GM23338 (cell line): ENCODE results near the gene QSOX1. TPM values are rescaled to one million over a fixed set of nuclear protein-coding genes. Genes with fewer than 3 reads are reported as not detected.

ENCODE experiments used
- ATAC-seq: fragments of 200-7000 bp; cut with Tn5 transposase; 3 replicates; pipeline ENCODE4 v1.9.1; 2020
- DNase-seq: peaks from one replicate; pipeline ENCODE4 v3.0.0-alpha.2; 2015; ENCODE audit warnings: low spot score
- H2AFZ ChIP-seq: fragments of 200-600 bp; sonication (generic); 2 replicates; pipeline ENCODE4 v1.8.0; 2016; ENCODE audit warnings: antibody characterized with exemption, mild to moderate bottlenecking, moderate library complexity
- H3F3A ChIP-seq: fragments of 200-600 bp; sonication (generic); replicated peaks from 2 replicates; pipeline ENCODE4 v1.8.0; 2017; ENCODE audit warnings: antibody characterized with exemption, mixed run types, low read depth
- H3K27ac ChIP-seq: fragments of 200-600 bp; sonication (generic); 2 replicates; pipeline ENCODE4 v1.6.1; 2016; ENCODE audit warnings: low read depth
- H3K27me3 ChIP-seq: fragments of 200-600 bp; sonication (generic); 2 replicates; pipeline ENCODE4 v1.8.0; 2016; ENCODE audit warnings: mild to moderate bottlenecking, mixed run types, moderate library complexity; ENCODE audit not compliant: insufficient read depth
- H3K36me3 ChIP-seq: fragments of 200-600 bp; sonication (generic); 2 replicates; pipeline ENCODE4 v1.8.0; 2016; ENCODE audit warnings: mild to moderate bottlenecking; ENCODE audit not compliant: insufficient read depth
- H3K4me1 ChIP-seq: fragments of 200-600 bp; sonication (generic); 2 replicates; pipeline ENCODE4 v1.8.0; 2016; ENCODE audit warnings: mild to moderate bottlenecking, moderate library complexity; ENCODE audit not compliant: insufficient read depth
- H3K4me2 ChIP-seq: fragments of 200-600 bp; sonication (generic); 2 replicates; pipeline ENCODE4 v1.7.1; 2017; ENCODE audit warnings: mixed run types
- H3K4me3 ChIP-seq: fragments of 200-600 bp; sonication (generic); 2 replicates; pipeline ENCODE4 v1.6.1; 2016; ENCODE audit warnings: mixed run types
- H3K79me2 ChIP-seq: fragments of 200-600 bp; sonication (generic); replicated peaks from 2 replicates; pipeline ENCODE4 v1.8.0; 2017; ENCODE audit warnings: mild to moderate bottlenecking; ENCODE audit not compliant: insufficient read depth
- H3K9me2 ChIP-seq: fragments of 200-600 bp; sonication (generic); 2 replicates; pipeline ENCODE4 v1.8.0; 2017; ENCODE audit not compliant: insufficient read depth
- H4K20me1 ChIP-seq: fragments of 200-600 bp; sonication (generic); replicated peaks from 2 replicates; pipeline ENCODE4 v1.8.0; 2017; ENCODE audit warnings: mild to moderate bottlenecking; ENCODE audit not compliant: insufficient read depth
- H3K27ac Mint-ChIP-seq: 2 replicates; pipeline ENCODE4 v1.8.0; 2020; ENCODE audit warnings: inconsistent platforms, mild to moderate bottlenecking, moderate library complexity, mixed read lengths
- H3K27me3 Mint-ChIP-seq: 3 replicates; pipeline ENCODE4 v1.8.0; 2022; ENCODE audit warnings: low read depth, mild to moderate bottlenecking, moderate library complexity, mixed read lengths, inconsistent platforms; ENCODE audit not compliant: insufficient read depth, poor library complexity
- H3K36me3 Mint-ChIP-seq: 3 replicates; pipeline ENCODE4 v1.8.0; 2021; ENCODE audit warnings: low read depth, mild to moderate bottlenecking, inconsistent platforms, moderate library complexity, mixed read lengths
- H3K4me1 Mint-ChIP-seq: 3 replicates; pipeline ENCODE4 v1.8.0; 2020; ENCODE audit warnings: mild to moderate bottlenecking, inconsistent platforms, mixed read lengths
- H3K4me3 Mint-ChIP-seq: 3 replicates; pipeline ENCODE4 v1.8.0; 2021; ENCODE audit warnings: moderate library complexity, mild to moderate bottlenecking, inconsistent platforms, mixed read lengths
- H3K9me3 Mint-ChIP-seq: 3 replicates; pipeline ENCODE4 v1.8.0; 2020; ENCODE audit warnings: moderate library complexity, mild to moderate bottlenecking, inconsistent platforms, mixed read lengths
- CREB1 ChIP-seq: fragments of 250-450 bp; sonication (Bioruptor Pico); IDR thresholded peaks from 2 replicates; pipeline ENCODE4 v1.5.0; 2020; ENCODE audit warnings: low read depth, mild to moderate bottlenecking, moderate library complexity
- CTCF ChIP-seq, 2 experiments: fragments of 200-600 bp in 1 of 2; sonication (generic) in 1 of 2; conservative IDR thresholded peaks; 2 replicates each; pipeline versions ENCODE4 v1.5.1 to v1.6.1; 2016 to 2017; ENCODE audit warnings: antibody characterized with exemption in 2 of 2, low read depth in 2 of 2, mild to moderate bottlenecking in 2 of 2, moderate library complexity in 1 of 2
- ETS1 ChIP-seq: IDR thresholded peaks from 2 replicates; pipeline ENCODE4 v1.6.1; 2016; ENCODE audit warnings: antibody characterized with exemption
- EZH2phosphoT487 ChIP-seq: fragments of 200-600 bp; sonication (generic); IDR thresholded peaks from one replicate; pipeline ENCODE4 v1.8.1; 2018; ENCODE audit warnings: antibody characterized with exemption; ENCODE audit not compliant: unreplicated experiment
- NANOG ChIP-seq: IDR thresholded peaks from 2 replicates; pipeline ENCODE4 v1.6.1; 2016; ENCODE audit warnings: antibody characterized with exemption, borderline replicate concordance
- POLR2AphosphoS5 ChIP-seq: IDR thresholded peaks from 2 replicates; pipeline ENCODE4 v1.6.1; 2016; ENCODE audit warnings: antibody characterized with exemption, low read depth
- STAT1 ChIP-seq: IDR thresholded peaks from one replicate; pipeline ENCODE4 v1.6.1; 2016; ENCODE audit warnings: antibody characterized with exemption; ENCODE audit not compliant: unreplicated experiment
- ZNF114 ChIP-seq: fragments of 250-450 bp; sonication (Bioruptor Pico); IDR thresholded peaks from 2 replicates; pipeline ENCODE4 v1.5.0; 2020; ENCODE audit warnings: mild to moderate bottlenecking, moderate library complexity
- ZNF331 ChIP-seq: fragments of 250-450 bp; sonication (Bioruptor Pico); IDR thresholded peaks from 2 replicates; pipeline ENCODE4 v1.5.0; 2020; ENCODE audit warnings: low read depth, mild to moderate bottlenecking, moderate library complexity
- ZNF462 ChIP-seq: fragments of 250-450 bp; sonication (Bioruptor Pico); IDR thresholded peaks from 2 replicates; pipeline ENCODE4 v1.5.0; 2020; ENCODE audit warnings: mild to moderate bottlenecking, moderate library complexity
- polyA plus RNA-seq: library from polyadenylated mRNA; unstranded; fragments of >200 nt; fragmentation: Nextera tagmentation; extraction: Ambion mirVana; gene quantifications from 2 replicates; pipeline ENCODE4 v1.2.1, GENCODE V29; 2016
- total RNA-seq: library from RNA; depleted of rRNA; stranded (reverse); fragments of >200 nt; shearing (Covaris generic); gene quantifications from 2 replicates; pipeline ENCODE4 v1.2.3, GENCODE V29; 2014

Gene QSOX1
- total and polyA plus RNA-seq, 2 experiments from 2014 or later, result 47.8 to 119 TPM

- TF ChIP-seq CTCF (conservative IDR thresholded peaks at IDR 0.05; ENCODE audit: low read depth in 2 of 2) (no peak), EZH2phosphoT487 (no peak), CREB1 (CRISPR knock-in tag) (no peak), POLR2AphosphoS5 (no peak)
These were observed 55.4 kb downstream of the QSOX1 start (continued) for GRCh38 chr1:180210008-180210620.

- Histone ChIP-seq H4K20me1 (no peaks in the 10 kb centered on the region), H3K36me3 (no peaks in the 10 kb centered on the region), H3K4me3 (no peak overlapping the region), H2AFZ (no peak overlapping the region), H3K27ac (no peak overlapping the region), H3K4me2 (no peak overlapping the region), H3K4me1 (no peaks in the 10 kb centered on the region), H3K27me3 (no peaks in the 10 kb centered on the region), H3K9me2 (no peaks in the 10 kb centered on the region), H3K79me2 (no peaks in the 10 kb centered on the region), H3F3A (no peaks in the 10 kb centered on the region)
- Mint-ChIP-seq H3K27ac (no peak overlapping the region), H3K4me1 (peaks cover 8% of the 10 kb centered on the region), H3K4me3 (no peak overlapping the region), H3K9me3 (no peaks in the 10 kb centered on the region), H3K36me3 (no peaks in the 10 kb centered on the region), H3K27me3 (peaks cover 12% of the 10 kb centered on the region)
- DNase-seq (no peak), ATAC-seq (no peak)
- TF ChIP-seq ZNF462 (CRISPR knock-in tag) (no peak), STAT1 (no peak), CREB1 (CRISPR knock-in tag) (no peak), ZNF114 (no peak), NANOG (no peak), ETS1 (no peak), CTCF (conservative IDR thresholded peaks at IDR 0.05; ENCODE audit: low read depth in 2 of 2) (no peak), ZNF331 (no peak), POLR2AphosphoS5 (no peak)
These were observed 56.6 kb downstream of the QSOX1 start for GRCh38 chr1:180211156-180211859.
